ENCODE results near the gene CEP70.

DNA sequence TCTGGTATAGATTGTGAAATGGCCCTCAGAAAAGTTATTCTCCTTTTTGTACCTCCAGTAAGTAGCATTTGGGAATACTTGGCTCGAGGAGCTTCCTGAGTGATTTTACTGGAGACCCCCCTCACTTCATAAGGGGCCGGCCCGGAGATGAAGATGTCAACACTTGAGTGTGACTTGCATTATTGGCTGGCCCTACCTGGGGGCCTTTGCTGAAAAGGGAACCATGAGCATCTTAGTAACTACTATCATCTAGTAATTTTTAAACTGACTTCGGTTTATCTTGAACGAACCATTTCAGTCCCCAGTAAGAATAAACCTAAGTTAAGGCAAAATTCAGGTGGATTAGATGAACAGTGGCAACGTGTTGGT lies 15.8 kb upstream of the CEP70 start:
- TF ChIP-seq HDAC6 (IDR thresholded peaks at IDR 0.05; ENCODE audit: unreplicated experiment) (no peak), JUNB (IDR thresholded peaks at IDR 0.05) (no peak), POLR2A (IDR thresholded peaks at IDR 0.05; ENCODE audit: low read depth, low read length) (no peak), SIN3A (IDR thresholded peaks at IDR 0.05; ENCODE audit: low read depth, low read length) (no peak), RCOR1 (conservative IDR thresholded peaks at IDR 0.05; ENCODE audit: low read depth, low read length) (no peak), REST (IDR thresholded peaks at IDR 0.05; ENCODE audit: low read depth, low read length) (no peak)
- TF ChIP-seq, protein P1, sequence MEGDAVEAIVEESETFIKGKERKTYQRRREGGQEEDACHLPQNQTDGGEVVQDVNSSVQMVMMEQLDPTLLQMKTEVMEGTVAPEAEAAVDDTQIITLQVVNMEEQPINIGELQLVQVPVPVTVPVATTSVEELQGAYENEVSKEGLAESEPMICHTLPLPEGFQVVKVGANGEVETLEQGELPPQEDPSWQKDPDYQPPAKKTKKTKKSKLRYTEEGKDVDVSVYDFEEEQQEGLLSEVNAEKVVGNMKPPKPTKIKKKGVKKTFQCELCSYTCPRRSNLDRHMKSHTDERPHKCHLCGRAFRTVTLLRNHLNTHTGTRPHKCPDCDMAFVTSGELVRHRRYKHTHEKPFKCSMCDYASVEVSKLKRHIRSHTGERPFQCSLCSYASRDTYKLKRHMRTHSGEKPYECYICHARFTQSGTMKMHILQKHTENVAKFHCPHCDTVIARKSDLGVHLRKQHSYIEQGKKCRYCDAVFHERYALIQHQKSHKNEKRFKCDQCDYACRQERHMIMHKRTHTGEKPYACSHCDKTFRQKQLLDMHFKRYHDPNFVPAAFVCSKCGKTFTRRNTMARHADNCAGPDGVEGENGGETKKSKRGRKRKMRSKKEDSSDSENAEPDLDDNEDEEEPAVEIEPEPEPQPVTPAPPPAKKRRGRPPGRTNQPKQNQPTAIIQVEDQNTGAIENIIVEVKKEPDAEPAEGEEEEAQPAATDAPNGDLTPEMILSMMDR (IDR thresholded peaks at IDR 0.05 in 2 of 3, conservative IDR thresholded peaks at IDR 0.05 in 1 of 3; ENCODE audit: control insufficient read depth in 2 of 3, extremely low read depth in 1 of 3, insufficient read depth in 1 of 3, low read depth in 3 of 3, low read length in 3 of 3): no peak

Measured in GM12878 (cell line).